Gastrocnemius medialis (tissue), 4 donors: ENCODE measurements around the gene ANKRD11. TPM values are rescaled to one million over a fixed set of nuclear protein-coding genes. Genes with fewer than 3 reads are reported as not detected.

Experiments used
- ATAC-seq, 2 donors: fragments of 150-250 bp; one replicate each; pipeline ENCODE4 v1.9.1; 2016
- DNase-seq, 2 donors: peaks; one replicate each; pipeline ENCODE4 v3.0.0-alpha.2; 2019
- H3K27ac ChIP-seq, 4 donors: fragments of 200-600 bp; sonication (generic); 1 replicate in 1 of 4; 2 replicates in 3 of 4; pipeline ENCODE4 v1.5.1; 2016 to 2018; ENCODE audit warnings: mild to moderate bottlenecking in 2 of 4, moderate library complexity in 1 of 4
- H3K27me3 ChIP-seq, 3 donors: fragments of 200-600 bp; sonication (generic) in 2 of 3; 1 replicate in 1 of 3; 2 replicates in 2 of 3; pipeline versions ENCODE4 v1.5.1 to v1.6.0; 2016 to 2019; ENCODE audit warnings: mild to moderate bottlenecking in 1 of 3, moderate library complexity in 1 of 3
- H3K36me3 ChIP-seq, 2 donors: fragments of 200-600 bp; sonication (generic) in 1 of 2; one replicate each; pipeline ENCODE4 v1.5.1; 2017 to 2018
- H3K4me1 ChIP-seq, 2 donors: fragments of 200-600 bp; sonication (generic) in 1 of 2; one replicate each; pipeline ENCODE4 v1.5.1; 2016 to 2017; ENCODE audit warnings: mild to moderate bottlenecking in 2 of 2
- H3K4me3 ChIP-seq, 4 donors: fragments of 200-600 bp; sonication (generic) in 3 of 4; 1 replicate in 1 of 4; 2 replicates in 3 of 4; pipeline ENCODE4 v1.5.1; 2016 to 2019; ENCODE audit warnings: mild to moderate bottlenecking in 2 of 4
- H3K9me3 ChIP-seq, 3 donors: fragments of 200-600 bp; sonication (generic) in 2 of 3; 1 replicate in 1 of 3; 2 replicates in 2 of 3; pipeline ENCODE4 v1.5.1; 2016 to 2019
- CTCF ChIP-seq, 5 experiments: fragments of 450-650 bp in 3 of 5; fragments of 200-600 bp in 2 of 5; sonication (generic) in 2 of 5; IDR thresholded peaks in 4 of 5; conservative IDR thresholded peaks in 1 of 5; 1 replicate in 4 of 5; 2 replicates in 1 of 5; pipeline ENCODE4 v1.5.1; 2016 to 2019; ENCODE audit warnings: antibody characterized with exemption in 5 of 5, mild to moderate bottlenecking in 3 of 5, moderate library complexity in 3 of 5
- POLR2A ChIP-seq, 2 donors: fragments of 450-650 bp; IDR thresholded peaks; one replicate each; pipeline ENCODE4 v1.6.1; 2017; ENCODE audit warnings: antibody characterized with exemption in 2 of 2, mild to moderate bottlenecking in 2 of 2, moderate library complexity in 2 of 2
- in situ Hi-C, 4 donors: fragments of 200-750 bp; cut with MboI; loops; one replicate each; pipeline versions ENCODE4 v1.15.0 to v1.8.0; 2017; ENCODE audit warnings: low sequenced_read_pairs in 4 of 4
- intact Hi-C: fragments of 100-400 bp; cut with DNase I; formaldehyde crosslinking; loops from one replicate; pipeline ENCODE4 v1.15.1; 2023; ENCODE audit warnings: low total_unique reads
- total RNA-seq, 4 donors: library from RNA; depleted of rRNA; stranded (reverse); fragments of >200 nt; gene quantifications; one replicate each; pipeline versions ENCODE4 v1.1.0 to v1.2.3, GENCODE V29; 2016

Gene ANKRD11
- total RNA-seq, 4 donors from 2014 or later: 26.0 to 77.0 (median 55.0) TPM

DNA sequence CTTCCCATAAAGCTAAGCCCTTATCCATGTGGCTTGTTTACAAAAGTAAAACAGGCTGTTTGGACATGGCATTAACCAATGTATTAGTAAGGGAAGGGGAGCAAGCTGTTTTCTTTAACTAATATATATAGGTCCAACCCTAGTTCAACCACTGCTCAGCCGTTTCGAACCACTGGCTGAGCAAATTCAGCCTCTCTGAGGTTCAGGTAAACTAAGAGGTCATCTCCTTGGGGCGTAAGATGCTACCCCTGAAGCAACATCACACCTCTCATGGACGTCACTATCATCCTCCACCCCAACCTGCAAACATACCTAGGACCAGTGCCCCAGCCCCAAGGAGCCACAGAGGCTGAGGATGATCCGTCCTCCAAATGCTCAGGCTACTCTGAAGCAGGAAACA is 45.2 kb downstream of the ANKRD11 start:
- Histone ChIP-seq H3K4me3 (no peak overlapping the region), H3K27me3 (no peaks in the 10 kb centered on the region), H3K36me3 (no peaks in the 10 kb centered on the region), H3K4me1 (peaks cover 78 to 88% of the 10 kb centered on the region in 2 donors), H3K27ac (peak overlapping the region in 2 of 4 donors; percentile 81 to 90), H3K9me3 (no peaks in the 10 kb centered on the region)
- in situ Hi-C loops (no loop called here), intact Hi-C loops (no loop called here)
- no peak for ATAC-seq
- TF ChIP-seq POLR2A (IDR thresholded peaks at IDR 0.05) (no peak), CTCF (IDR thresholded peaks at IDR 0.05 in 4 of 5, conservative IDR thresholded peaks at IDR 0.05 in 1 of 5) (no peak)
- DNase-seq: no peak

- ATAC-seq (no peak), DNase-seq (no peak)
- H3K4me1 ChIP-seq: peaks cover 83 to 88% of the 10 kb centered on the region in 2 donors
- intact Hi-C loops (loop anchor here (5.0 kb wide), 1 partner anchor 33 kb away; no protein-coding TSS in a partner anchor), in situ Hi-C loops (no loop called here)
- H3K4me3 ChIP-seq: no peak overlapping the region
- no peaks in the 10 kb centered on the region for H3K9me3 ChIP-seq
- H3K27ac ChIP-seq: peak overlapping the region; percentile 81 to 90 (median 81)
- no peak for TF ChIP-seq POLR2A (IDR thresholded peaks at IDR 0.05)
- no peak for TF ChIP-seq CTCF (IDR thresholded peaks at IDR 0.05 in 4 of 5, conservative IDR thresholded peaks at IDR 0.05 in 1 of 5)
- no peaks in the 10 kb centered on the region for H3K27me3 ChIP-seq
- no peaks in the 10 kb centered on the region for H3K36me3 ChIP-seq
Observed at GRCh38 chr16:89444728-89445127, 45.6 kb downstream of the ANKRD11 start.

DNA sequence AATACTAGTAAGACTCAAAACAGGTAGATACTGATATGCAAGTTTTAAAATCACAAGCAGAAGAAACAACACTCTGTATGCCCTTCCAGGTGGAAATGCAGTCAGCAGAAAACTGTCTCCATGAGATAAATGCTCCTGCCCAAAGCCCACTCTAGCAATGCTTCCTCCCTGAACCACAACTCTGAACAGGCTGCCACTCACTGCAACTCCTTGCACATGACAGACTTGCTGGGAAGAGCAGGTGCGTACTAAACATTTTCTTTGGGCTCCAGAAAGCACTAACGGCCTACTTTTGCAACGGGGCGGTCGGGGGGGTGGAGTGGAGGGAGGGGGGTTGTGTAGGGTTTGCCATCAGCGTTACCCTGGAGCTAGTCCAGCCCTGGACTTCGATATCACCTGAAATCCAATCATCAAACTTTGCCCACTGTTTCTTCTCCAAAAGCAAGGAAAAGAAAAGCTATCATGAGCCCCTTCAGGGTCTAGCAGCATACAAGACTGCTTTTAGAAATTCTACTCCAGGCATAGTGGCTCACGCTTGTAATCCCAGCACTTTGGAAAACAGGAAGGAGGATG is 46.1 kb downstream of the ANKRD11 start:
- H3K4me3 ChIP-seq: no peak overlapping the region
- DNase-seq (no peak), ATAC-seq (no peak)
- intact Hi-C loops (loop anchor here (5.0 kb wide), 1 partner anchor 33 kb away; no protein-coding TSS in a partner anchor), in situ Hi-C loops (no loop called here)
- H3K36me3 ChIP-seq: no peaks in the 10 kb centered on the region
- H3K27ac ChIP-seq: peak overlapping the region; percentile 81 to 90 (median 81)
- peaks cover 87 to 90% of the 10 kb centered on the region in 2 donors for H3K4me1 ChIP-seq
- H3K27me3 ChIP-seq: no peaks in the 10 kb centered on the region
- TF ChIP-seq POLR2A (IDR thresholded peaks at IDR 0.05): no peak
- H3K9me3 ChIP-seq: no peaks in the 10 kb centered on the region

GRCh38 chr16:89443727-89444084 is 46.7 kb downstream of the ANKRD11 start:
- in situ Hi-C loops: no loop called here
- ATAC-seq (no peak), DNase-seq (peak in 1 of 2 donors; percentile 33)
- H3K4me3 ChIP-seq: no peak overlapping the region
- H3K9me3 ChIP-seq: no peaks in the 10 kb centered on the region
- peak overlapping the region; percentile 81 to 90 (median 81) for H3K27ac ChIP-seq
- H3K27me3 ChIP-seq: no peaks in the 10 kb centered on the region
- intact Hi-C loops: loop anchor here (5.0 kb wide), 1 partner anchor 34 kb away; no protein-coding TSS in a partner anchor
- H3K4me1 ChIP-seq: peaks cover 87 to 90% of the 10 kb centered on the region in 2 donors
- H3K36me3 ChIP-seq: no peaks in the 10 kb centered on the region
- TF ChIP-seq POLR2A (IDR thresholded peaks at IDR 0.05) (no peak), CTCF (IDR thresholded peaks at IDR 0.05 in 4 of 5, conservative IDR thresholded peaks at IDR 0.05 in 1 of 5) (no peak)

DNA sequence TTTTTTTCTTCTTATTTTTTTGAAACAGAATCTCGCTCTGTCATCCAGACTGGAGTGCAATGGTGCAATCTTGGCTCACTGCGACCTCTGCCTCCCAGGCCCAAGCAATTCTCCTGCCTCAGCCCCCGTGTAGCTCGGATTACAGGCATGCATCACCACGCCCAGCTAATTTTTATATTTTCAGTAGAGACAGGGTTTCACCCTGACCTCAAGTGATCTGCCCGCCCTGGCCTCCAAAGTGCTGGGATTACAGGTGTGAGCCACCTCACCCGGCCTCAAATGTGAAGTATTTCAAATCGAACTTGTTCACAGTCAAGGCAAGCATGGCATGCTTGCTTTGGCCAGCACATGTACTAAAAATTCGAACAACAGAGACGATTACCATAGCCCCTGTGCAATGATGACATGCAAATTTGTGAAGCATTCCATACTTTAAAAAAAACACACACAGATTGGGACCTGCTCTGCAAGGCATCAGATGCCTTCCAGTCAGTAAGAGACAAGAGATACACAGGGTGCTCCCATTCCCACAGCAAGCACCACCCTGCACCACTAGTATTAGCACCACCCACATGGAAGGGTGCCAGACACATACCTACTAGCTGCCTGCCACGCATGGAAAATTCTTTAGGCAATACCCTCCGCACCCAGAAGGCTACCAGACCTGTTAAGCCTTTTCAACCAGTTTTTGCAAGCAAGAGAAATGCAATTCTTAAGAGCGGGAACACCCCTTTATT is 47.2 kb downstream of the ANKRD11 start:
- TF ChIP-seq POLR2A (IDR thresholded peaks at IDR 0.05) (no peak), CTCF (IDR thresholded peaks at IDR 0.05 in 4 of 5, conservative IDR thresholded peaks at IDR 0.05 in 1 of 5) (no peak)
- ATAC-seq (peak; percentile 7 to 46), DNase-seq (peak in 1 of 2 donors; percentile 69)
- H3K9me3 ChIP-seq: no peaks in the 10 kb centered on the region
- H3K27me3 ChIP-seq: no peaks in the 10 kb centered on the region
- peaks cover 83 to 92% of the 10 kb centered on the region in 2 donors for H3K4me1 ChIP-seq
- H3K27ac ChIP-seq: peak overlapping the region; percentile 81 to 90 (median 81)
- in situ Hi-C loops: no loop called here
- intact Hi-C loops: loop anchor here (5.0 kb wide), 1 partner anchor 34 kb away; no protein-coding TSS in a partner anchor
- no peak overlapping the region for H3K4me3 ChIP-seq
- H3K36me3 ChIP-seq: no peaks in the 10 kb centered on the region
